GM18499 (cell line): ENCODE measurements around the gene BOLA2B.

Source experiments
- ATAC-seq: cut with Tn5 transposase; IDR thresholded peaks from one replicate; pipeline ENCODE4 v1.9.1; 2021; ENCODE audit warnings: moderate number of reproducible peaks; ENCODE audit not compliant: insufficient read depth, unreplicated experiment

BOLA2B gene

GRCh38 chr16:30145657-30146056 lies 47.8 kb downstream of the BOLA2B start:
- ATAC-seq = no peak

DNA sequence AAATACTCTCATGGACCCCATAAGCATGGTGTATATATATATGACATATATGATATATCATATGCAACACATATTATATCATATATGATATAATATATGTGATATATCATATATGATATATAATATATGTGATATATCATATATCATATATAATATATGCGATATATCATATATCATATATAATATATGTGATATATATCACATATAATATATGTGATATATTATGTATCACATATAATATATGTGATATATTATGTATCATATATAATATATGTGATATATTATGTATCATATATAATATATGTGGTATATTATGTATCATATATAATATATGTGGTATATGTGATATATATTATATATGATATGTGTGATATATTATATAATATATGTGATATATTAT lies 48.5 kb downstream of the BOLA2B start:
- no peak for ATAC-seq

GRCh38 chr16:30144017-30144416 lies 49.4 kb downstream of the BOLA2B start:
- no peak for ATAC-seq

- no peak for ATAC-seq
Observed at GRCh38 chr16:30143347-30143702, 50.1 kb downstream of the BOLA2B start.
